GM23338 (cell line): ENCODE results near the gene NAPB. TPM values are rescaled to one million over a fixed set of nuclear protein-coding genes. Genes with fewer than 3 reads are reported as not detected.

Experiments
- ATAC-seq: fragments of 200-7000 bp; cut with Tn5 transposase; 3 replicates; pipeline ENCODE4 v1.9.1; 2020
- DNase-seq: peaks from one replicate; pipeline ENCODE4 v3.0.0-alpha.2; 2015; ENCODE audit warnings: low spot score
- H2AFZ ChIP-seq: fragments of 200-600 bp; sonication (generic); 2 replicates; pipeline ENCODE4 v1.8.0; 2016; ENCODE audit warnings: antibody characterized with exemption, mild to moderate bottlenecking, moderate library complexity
- H3F3A ChIP-seq: fragments of 200-600 bp; sonication (generic); replicated peaks from 2 replicates; pipeline ENCODE4 v1.8.0; 2017; ENCODE audit warnings: antibody characterized with exemption, mixed run types, low read depth
- H3K27ac ChIP-seq: fragments of 200-600 bp; sonication (generic); 2 replicates; pipeline ENCODE4 v1.6.1; 2016; ENCODE audit warnings: low read depth
- H3K27me3 ChIP-seq: fragments of 200-600 bp; sonication (generic); 2 replicates; pipeline ENCODE4 v1.8.0; 2016; ENCODE audit warnings: mild to moderate bottlenecking, mixed run types, moderate library complexity; ENCODE audit not compliant: insufficient read depth
- H3K36me3 ChIP-seq: fragments of 200-600 bp; sonication (generic); 2 replicates; pipeline ENCODE4 v1.8.0; 2016; ENCODE audit warnings: mild to moderate bottlenecking; ENCODE audit not compliant: insufficient read depth
- H3K4me1 ChIP-seq: fragments of 200-600 bp; sonication (generic); 2 replicates; pipeline ENCODE4 v1.8.0; 2016; ENCODE audit warnings: mild to moderate bottlenecking, moderate library complexity; ENCODE audit not compliant: insufficient read depth
- H3K4me2 ChIP-seq: fragments of 200-600 bp; sonication (generic); 2 replicates; pipeline ENCODE4 v1.7.1; 2017; ENCODE audit warnings: mixed run types
- H3K4me3 ChIP-seq: fragments of 200-600 bp; sonication (generic); 2 replicates; pipeline ENCODE4 v1.6.1; 2016; ENCODE audit warnings: mixed run types
- H3K79me2 ChIP-seq: fragments of 200-600 bp; sonication (generic); replicated peaks from 2 replicates; pipeline ENCODE4 v1.8.0; 2017; ENCODE audit warnings: mild to moderate bottlenecking; ENCODE audit not compliant: insufficient read depth
- H3K9me2 ChIP-seq: fragments of 200-600 bp; sonication (generic); 2 replicates; pipeline ENCODE4 v1.8.0; 2017; ENCODE audit not compliant: insufficient read depth
- H4K20me1 ChIP-seq: fragments of 200-600 bp; sonication (generic); replicated peaks from 2 replicates; pipeline ENCODE4 v1.8.0; 2017; ENCODE audit warnings: mild to moderate bottlenecking; ENCODE audit not compliant: insufficient read depth
- H3K27ac Mint-ChIP-seq: 2 replicates; pipeline ENCODE4 v1.8.0; 2020; ENCODE audit warnings: inconsistent platforms, mild to moderate bottlenecking, moderate library complexity, mixed read lengths
- H3K27me3 Mint-ChIP-seq: 3 replicates; pipeline ENCODE4 v1.8.0; 2022; ENCODE audit warnings: low read depth, mild to moderate bottlenecking, moderate library complexity, mixed read lengths, inconsistent platforms; ENCODE audit not compliant: insufficient read depth, poor library complexity
- H3K36me3 Mint-ChIP-seq: 3 replicates; pipeline ENCODE4 v1.8.0; 2021; ENCODE audit warnings: low read depth, mild to moderate bottlenecking, inconsistent platforms, moderate library complexity, mixed read lengths
- H3K4me1 Mint-ChIP-seq: 3 replicates; pipeline ENCODE4 v1.8.0; 2020; ENCODE audit warnings: mild to moderate bottlenecking, inconsistent platforms, mixed read lengths
- H3K4me3 Mint-ChIP-seq: 3 replicates; pipeline ENCODE4 v1.8.0; 2021; ENCODE audit warnings: moderate library complexity, mild to moderate bottlenecking, inconsistent platforms, mixed read lengths
- H3K9me3 Mint-ChIP-seq: 3 replicates; pipeline ENCODE4 v1.8.0; 2020; ENCODE audit warnings: moderate library complexity, mild to moderate bottlenecking, inconsistent platforms, mixed read lengths
- CREB1 ChIP-seq: fragments of 250-450 bp; sonication (Bioruptor Pico); IDR thresholded peaks from 2 replicates; pipeline ENCODE4 v1.5.0; 2020; ENCODE audit warnings: low read depth, mild to moderate bottlenecking, moderate library complexity
- CTCF ChIP-seq, 2 experiments: fragments of 200-600 bp in 1 of 2; sonication (generic) in 1 of 2; conservative IDR thresholded peaks; 2 replicates each; pipeline versions ENCODE4 v1.5.1 to v1.6.1; 2016 to 2017; ENCODE audit warnings: antibody characterized with exemption in 2 of 2, low read depth in 2 of 2, mild to moderate bottlenecking in 2 of 2, moderate library complexity in 1 of 2
- EZH2 ChIP-seq: fragments of 200-600 bp; sonication (generic); IDR thresholded peaks from one replicate; pipeline ENCODE4 v1.8.0; 2017; ENCODE audit warnings: antibody characterized with exemption, mild to moderate bottlenecking, low read depth; ENCODE audit not compliant: unreplicated experiment
- EZH2phosphoT487 ChIP-seq: fragments of 200-600 bp; sonication (generic); IDR thresholded peaks from one replicate; pipeline ENCODE4 v1.8.1; 2018; ENCODE audit warnings: antibody characterized with exemption; ENCODE audit not compliant: unreplicated experiment
- JUNB ChIP-seq: IDR thresholded peaks from one replicate; pipeline ENCODE4 v1.6.1; 2016; ENCODE audit warnings: antibody characterized with exemption; ENCODE audit not compliant: unreplicated experiment
- NANOG ChIP-seq: IDR thresholded peaks from 2 replicates; pipeline ENCODE4 v1.6.1; 2016; ENCODE audit warnings: antibody characterized with exemption, borderline replicate concordance
- POLR2AphosphoS5 ChIP-seq: IDR thresholded peaks from 2 replicates; pipeline ENCODE4 v1.6.1; 2016; ENCODE audit warnings: antibody characterized with exemption, low read depth
- REST ChIP-seq: IDR thresholded peaks from one replicate; pipeline ENCODE4 v1.6.1; 2018; ENCODE audit warnings: antibody characterized with exemption; ENCODE audit not compliant: unreplicated experiment
- STAT1 ChIP-seq: IDR thresholded peaks from one replicate; pipeline ENCODE4 v1.6.1; 2016; ENCODE audit warnings: antibody characterized with exemption; ENCODE audit not compliant: unreplicated experiment
- ZNF331 ChIP-seq: fragments of 250-450 bp; sonication (Bioruptor Pico); IDR thresholded peaks from 2 replicates; pipeline ENCODE4 v1.5.0; 2020; ENCODE audit warnings: low read depth, mild to moderate bottlenecking, moderate library complexity
- polyA plus RNA-seq: library from polyadenylated mRNA; unstranded; fragments of >200 nt; fragmentation: Nextera tagmentation; extraction: Ambion mirVana; gene quantifications from 2 replicates; pipeline ENCODE4 v1.2.1, GENCODE V29; 2016
- total RNA-seq: library from RNA; depleted of rRNA; stranded (reverse); fragments of >200 nt; shearing (Covaris generic); gene quantifications from 2 replicates; pipeline ENCODE4 v1.2.3, GENCODE V29; 2014

NAPB gene
- total and polyA plus RNA-seq, 2 experiments from 2014 or later, result 7.3 to 18.1 TPM

GRCh38 chr20:23344336-23344735, 77.0 kb downstream of the NAPB start:
- H3K4me3 ChIP-seq, result no peak overlapping the region
- Mint-ChIP-seq H3K27me3 (peaks cover 10% of the 10 kb centered on the region), H3K36me3 (no peaks in the 10 kb centered on the region), H3K9me3 (peaks cover 7% of the 10 kb centered on the region; the same call in 1 of the 3 replicates), H3K27ac (no peak overlapping the region), H3K4me3 (no peak overlapping the region), H3K4me1 (peaks cover 15% of the 10 kb centered on the region)
- H3K27me3 ChIP-seq, result no peaks in the 10 kb centered on the region
- ATAC-seq, result no peak
- H3K36me3 ChIP-seq, result no peaks in the 10 kb centered on the region
- no peak for TF ChIP-seq STAT1
- no peak for TF ChIP-seq JUNB
- no peak for TF ChIP-seq EZH2
- no peak for TF ChIP-seq EZH2phosphoT487
- H3K9me2 ChIP-seq, result no peaks in the 10 kb centered on the region
- DNase-seq, result no peak
- H4K20me1 ChIP-seq, result no peaks in the 10 kb centered on the region
- H2AFZ ChIP-seq, result no peak overlapping the region
- H3K4me1 ChIP-seq, result peaks cover 14% of the 10 kb centered on the region
- H3K79me2 ChIP-seq, result no peaks in the 10 kb centered on the region
- H3K27ac ChIP-seq, result no peak overlapping the region
- H3K4me2 ChIP-seq, result no peak overlapping the region
- peaks cover 2% of the 10 kb centered on the region; the same call in 1 of the 2 replicates for H3F3A ChIP-seq

GRCh38 chr20:23343590-23343989, 77.7 kb downstream of the NAPB start:
- Histone ChIP-seq H3K4me3 (no peak overlapping the region), H4K20me1 (no peaks in the 10 kb centered on the region), H3K79me2 (no peaks in the 10 kb centered on the region), H3K9me2 (no peaks in the 10 kb centered on the region), H3K27ac (no peak overlapping the region), H3F3A (no peaks in the 10 kb centered on the region), H2AFZ (no peak overlapping the region), H3K27me3 (no peaks in the 10 kb centered on the region), H3K4me2 (no peak overlapping the region), H3K36me3 (no peaks in the 10 kb centered on the region), H3K4me1 (peaks cover 6% of the 10 kb centered on the region)
- H3K36me3 Mint-ChIP-seq, result no peaks in the 10 kb centered on the region
- peaks cover 9% of the 10 kb centered on the region for H3K4me1 Mint-ChIP-seq
- H3K4me3 Mint-ChIP-seq, result no peak overlapping the region
- peaks cover 7% of the 10 kb centered on the region; the same call in 1 of the 3 replicates for H3K9me3 Mint-ChIP-seq
- TF ChIP-seq ZNF331 (CRISPR knock-in tag), result no peak
- TF ChIP-seq CREB1 (CRISPR knock-in tag), result no peak
- no peak for TF ChIP-seq STAT1
- no peak for TF ChIP-seq CTCF (conservative IDR thresholded peaks at IDR 0.05; ENCODE audit: low read depth in 2 of 2)
- DNase-seq (no peak), ATAC-seq (no peak)
- H3K27ac Mint-ChIP-seq, result no peak overlapping the region
- H3K27me3 Mint-ChIP-seq, result peaks cover 10% of the 10 kb centered on the region

GRCh38 chr20:23341073-23341472, 80.2 kb downstream of the NAPB start:
- H3K36me3 ChIP-seq, result no peaks in the 10 kb centered on the region
- no peaks in the 10 kb centered on the region for H3K9me2 ChIP-seq
- Mint-ChIP-seq H3K4me1 (peaks cover 9% of the 10 kb centered on the region), H3K4me3 (no peak overlapping the region), H3K27ac (no peak overlapping the region), H3K27me3 (no peaks in the 10 kb centered on the region), H3K9me3 (peaks cover 7% of the 10 kb centered on the region; the same call in 1 of the 3 replicates), H3K36me3 (no peaks in the 10 kb centered on the region)
- H3K4me1 ChIP-seq, result no peaks in the 10 kb centered on the region
- no peak for DNase-seq
- H3K4me3 ChIP-seq, result no peak overlapping the region
- H3K4me2 ChIP-seq, result no peak overlapping the region
- no peak overlapping the region for H3K27ac ChIP-seq
- H3F3A ChIP-seq, result no peaks in the 10 kb centered on the region
- no peaks in the 10 kb centered on the region for H4K20me1 ChIP-seq
- H3K79me2 ChIP-seq, result no peaks in the 10 kb centered on the region
- ATAC-seq, result no peak
- no peak overlapping the region for H2AFZ ChIP-seq
- no peaks in the 10 kb centered on the region for H3K27me3 ChIP-seq
- no peak for TF ChIP-seq REST
- no peak for TF ChIP-seq POLR2AphosphoS5
- TF ChIP-seq CTCF (conservative IDR thresholded peaks at IDR 0.05; ENCODE audit: low read depth in 2 of 2), result no peak
- no peak for TF ChIP-seq JUNB
- TF ChIP-seq EZH2phosphoT487, result no peak
- no peak for TF ChIP-seq NANOG
- no peak for TF ChIP-seq CREB1 (CRISPR knock-in tag)
